HG02571 (cell line): ENCODE measurements around the gene P2RX2.

Source experiments
- ATAC-seq: cut with Tn5 transposase; IDR thresholded peaks from one replicate; pipeline ENCODE4 v1.9.1; 2021; ENCODE audit warnings: mild to moderate bottlenecking, moderate library complexity; ENCODE audit not compliant: unreplicated experiment

P2RX2 gene

GRCh38 chr12:132660052-132660451 lies 41.5 kb downstream of the P2RX2 start:
- no peak for ATAC-seq

DNA sequence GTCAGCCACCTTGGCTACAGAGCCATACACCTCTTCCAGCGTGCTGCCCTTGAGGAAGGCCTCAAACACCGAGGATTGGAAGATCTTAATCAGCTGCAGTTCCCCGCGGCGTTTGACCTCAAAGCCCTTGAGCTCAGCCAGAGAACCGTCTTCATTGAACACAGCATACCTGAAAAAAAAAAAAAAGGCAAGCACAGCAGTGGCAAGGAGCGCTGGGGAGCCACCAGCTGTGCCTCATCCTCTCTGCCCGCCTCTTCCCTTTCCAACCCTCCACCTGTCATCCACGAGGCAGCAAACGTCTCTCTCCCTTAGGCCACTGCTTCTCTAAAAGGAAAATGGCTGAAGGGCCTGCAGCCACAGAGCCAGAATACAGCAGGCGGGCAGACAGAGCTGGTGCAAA lies 42.4 kb downstream of the P2RX2 start:
- no peak for ATAC-seq

GRCh38 chr12:132661972-132662371 lies 43.4 kb downstream of the P2RX2 start:
- ATAC-seq: no peak

- no peak for ATAC-seq
Measured at GRCh38 chr12:132662901-132663755, 44.6 kb downstream of the P2RX2 start.

GRCh38 chr12:132664206-132665148 lies 45.9 kb downstream of the P2RX2 start:
- ATAC-seq: no peak

- no peak for ATAC-seq
Measured at GRCh38 chr12:132665149-132665491, 46.5 kb downstream of the P2RX2 start.

DNA sequence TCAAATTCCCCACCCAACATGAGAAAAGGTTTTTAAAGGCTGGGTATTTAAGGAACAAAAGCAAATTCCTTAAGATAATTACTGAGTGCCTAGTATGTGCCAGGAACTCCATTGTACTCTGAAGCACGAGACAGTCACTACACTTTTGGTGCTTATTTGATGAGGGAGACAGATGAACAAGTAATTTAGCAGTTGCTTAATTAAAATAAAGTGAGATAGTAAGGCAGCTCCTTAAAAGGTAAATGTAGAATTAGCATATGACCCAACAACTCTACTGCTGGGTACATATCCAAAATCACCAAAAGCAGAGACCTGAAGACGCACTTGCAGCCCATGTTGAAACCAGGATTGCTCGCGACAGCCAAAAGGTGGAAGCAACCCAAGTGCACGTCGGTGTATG lies 47.2 kb downstream of the P2RX2 start:
- no peak for ATAC-seq

GRCh38 chr12:132668191-132669088 lies 49.9 kb downstream of the P2RX2 start:
- ATAC-seq: no peak

- no peak for ATAC-seq
Measured at GRCh38 chr12:132669166-132669879, 50.7 kb downstream of the P2RX2 start.
